Chondrocyte (in vitro differentiated cells): ENCODE data around the gene WSB1. TPM values are rescaled to one million over a fixed set of nuclear protein-coding genes. Genes with fewer than 3 reads are reported as not detected.

ENCODE experiments used
- DNase-seq: peaks from one replicate; pipeline ENCODE4 v3.0.0; 2021; ENCODE audit warnings: mixed read lengths, low spot score
- H3K27ac Mint-ChIP-seq: one replicate; pipeline ENCODE4 v1.8.0; 2021; ENCODE audit warnings: mild to moderate bottlenecking, moderate library complexity, mixed read lengths; ENCODE audit not compliant: unreplicated experiment
- H3K27me3 Mint-ChIP-seq: 2 replicates; pipeline ENCODE4 v1.8.0; 2021; ENCODE audit warnings: low read depth, mixed read lengths
- H3K36me3 Mint-ChIP-seq: 2 replicates; pipeline ENCODE4 v1.8.0; 2021; ENCODE audit warnings: low read depth, mixed read lengths
- H3K4me1 Mint-ChIP-seq: 2 replicates; pipeline ENCODE4 v1.8.0; 2021; ENCODE audit warnings: low read depth, mild to moderate bottlenecking, mixed read lengths
- H3K4me3 Mint-ChIP-seq: one replicate; pipeline ENCODE4 v1.8.0; 2021; ENCODE audit warnings: mild to moderate bottlenecking, moderate library complexity, mixed read lengths; ENCODE audit not compliant: unreplicated experiment
- H3K9me3 Mint-ChIP-seq: 2 replicates; pipeline ENCODE4 v1.8.0; 2021; ENCODE audit warnings: low read depth, mixed read lengths
- total RNA-seq: library from RNA; stranded (reverse); gene quantifications from 3 replicates; pipeline ENCODE4 v1.2.1, GENCODE V29; 2021
- TF ChIP-seq, protein P1 (sequence below): fragments of 200-600 bp; sonication (generic); IDR thresholded peaks from 2 replicates; pipeline ENCODE4 v1.5.0; 2021; ENCODE audit warnings: antibody characterized with exemption, mild to moderate bottlenecking, moderate library complexity

Gene WSB1
- total RNA-seq, 1 donor from 2014 or later = 218 TPM

DNA sequence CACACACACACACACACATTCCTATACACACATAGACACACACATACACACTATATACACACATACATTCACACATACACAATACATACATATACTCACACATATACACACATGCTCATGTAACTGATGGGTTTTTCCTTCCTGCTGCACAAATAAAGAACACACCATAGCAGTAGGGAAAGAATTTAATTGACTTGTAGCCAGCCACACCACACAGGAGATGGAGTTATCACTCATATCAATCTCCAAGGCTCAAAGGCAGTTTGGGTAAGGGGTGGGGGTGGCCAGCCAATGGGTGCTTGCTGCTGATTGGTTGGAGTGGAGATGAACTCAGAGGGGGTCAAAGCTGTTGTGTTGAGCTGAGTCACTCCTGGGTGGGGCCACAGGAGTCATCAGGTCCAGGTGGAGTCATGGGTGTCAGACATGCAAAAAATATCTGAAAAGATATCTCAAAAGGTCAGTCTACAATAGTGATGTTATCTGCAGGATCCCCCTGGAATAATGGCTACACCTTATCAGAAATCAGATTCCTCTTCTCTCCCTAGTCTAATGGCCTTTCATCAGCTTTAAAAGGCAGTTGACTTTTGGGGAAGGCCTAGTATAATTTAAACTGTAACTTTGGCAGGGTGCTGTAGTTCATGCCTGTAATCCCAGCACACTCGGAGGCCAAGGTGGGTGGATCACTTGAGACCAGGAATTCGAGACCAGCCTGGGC, 46.1 kb downstream of the WSB1 start:
- no peaks in the 10 kb centered on the region for H3K9me3 Mint-ChIP-seq
- no peak for DNase-seq
- peaks cover 10% of the 10 kb centered on the region for H3K4me1 Mint-ChIP-seq
- TF ChIP-seq, protein P1, sequence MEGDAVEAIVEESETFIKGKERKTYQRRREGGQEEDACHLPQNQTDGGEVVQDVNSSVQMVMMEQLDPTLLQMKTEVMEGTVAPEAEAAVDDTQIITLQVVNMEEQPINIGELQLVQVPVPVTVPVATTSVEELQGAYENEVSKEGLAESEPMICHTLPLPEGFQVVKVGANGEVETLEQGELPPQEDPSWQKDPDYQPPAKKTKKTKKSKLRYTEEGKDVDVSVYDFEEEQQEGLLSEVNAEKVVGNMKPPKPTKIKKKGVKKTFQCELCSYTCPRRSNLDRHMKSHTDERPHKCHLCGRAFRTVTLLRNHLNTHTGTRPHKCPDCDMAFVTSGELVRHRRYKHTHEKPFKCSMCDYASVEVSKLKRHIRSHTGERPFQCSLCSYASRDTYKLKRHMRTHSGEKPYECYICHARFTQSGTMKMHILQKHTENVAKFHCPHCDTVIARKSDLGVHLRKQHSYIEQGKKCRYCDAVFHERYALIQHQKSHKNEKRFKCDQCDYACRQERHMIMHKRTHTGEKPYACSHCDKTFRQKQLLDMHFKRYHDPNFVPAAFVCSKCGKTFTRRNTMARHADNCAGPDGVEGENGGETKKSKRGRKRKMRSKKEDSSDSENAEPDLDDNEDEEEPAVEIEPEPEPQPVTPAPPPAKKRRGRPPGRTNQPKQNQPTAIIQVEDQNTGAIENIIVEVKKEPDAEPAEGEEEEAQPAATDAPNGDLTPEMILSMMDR = no peak
- no peak overlapping the region for H3K4me3 Mint-ChIP-seq
- H3K27ac Mint-ChIP-seq = no peak overlapping the region
- no peaks in the 10 kb centered on the region for H3K27me3 Mint-ChIP-seq
- H3K36me3 Mint-ChIP-seq = no peaks in the 10 kb centered on the region

DNA sequence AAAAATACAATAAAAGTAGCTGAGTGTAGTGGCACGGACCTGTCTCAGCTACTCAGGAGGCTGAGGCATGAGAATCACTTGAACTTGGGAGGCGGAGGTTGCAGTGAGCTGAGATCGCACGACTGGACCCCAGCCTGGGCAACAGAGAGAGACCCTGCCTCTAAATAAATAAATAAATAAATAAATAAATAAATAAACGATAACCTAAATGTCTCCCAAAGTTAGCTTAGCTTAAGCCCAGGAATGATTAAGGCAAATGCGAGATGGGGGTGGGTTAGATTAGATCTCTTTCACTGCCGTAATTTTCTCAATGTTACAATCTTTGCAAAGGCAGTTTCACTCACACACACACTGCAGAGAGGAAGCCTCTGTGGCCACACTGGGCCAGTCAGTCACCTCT, 46.7 kb downstream of the WSB1 start:
- Mint-ChIP-seq H3K36me3 (no peaks in the 10 kb centered on the region), H3K27me3 (no peaks in the 10 kb centered on the region), H3K4me1 (peaks cover 10% of the 10 kb centered on the region), H3K4me3 (no peak overlapping the region), H3K27ac (no peak overlapping the region), H3K9me3 (no peaks in the 10 kb centered on the region)
- no peak for DNase-seq
- TF ChIP-seq, protein P1 = no peak

DNA sequence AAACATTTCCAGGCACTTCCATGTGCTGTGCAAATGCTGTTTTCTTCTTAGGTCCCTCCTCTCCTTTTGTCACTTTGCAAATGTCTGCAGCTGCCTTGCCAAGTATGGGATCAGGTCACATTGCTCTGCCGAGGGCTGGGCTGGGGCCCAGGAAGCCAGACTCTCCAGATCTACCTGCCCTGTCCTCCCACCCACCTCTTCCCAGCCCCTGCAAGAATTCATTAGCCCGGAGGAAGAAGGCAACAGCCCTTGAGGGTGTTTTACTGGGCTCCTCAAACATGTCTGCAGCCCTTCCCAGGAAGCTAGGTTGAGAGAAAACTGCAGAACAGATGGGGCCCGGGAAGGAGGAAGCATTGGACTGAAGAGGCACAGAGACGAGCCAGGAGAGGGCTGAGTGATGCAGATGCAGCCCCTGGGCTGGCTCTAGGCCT, 47.1 kb downstream of the WSB1 start:
- no peak overlapping the region for H3K4me3 Mint-ChIP-seq
- H3K4me1 Mint-ChIP-seq = peaks cover 10% of the 10 kb centered on the region
- H3K27me3 Mint-ChIP-seq = no peaks in the 10 kb centered on the region
- TF ChIP-seq, protein P1 = no peak
- no peak overlapping the region for H3K27ac Mint-ChIP-seq
- DNase-seq = no peak
- no peaks in the 10 kb centered on the region for H3K9me3 Mint-ChIP-seq
- H3K36me3 Mint-ChIP-seq = no peaks in the 10 kb centered on the region

DNA sequence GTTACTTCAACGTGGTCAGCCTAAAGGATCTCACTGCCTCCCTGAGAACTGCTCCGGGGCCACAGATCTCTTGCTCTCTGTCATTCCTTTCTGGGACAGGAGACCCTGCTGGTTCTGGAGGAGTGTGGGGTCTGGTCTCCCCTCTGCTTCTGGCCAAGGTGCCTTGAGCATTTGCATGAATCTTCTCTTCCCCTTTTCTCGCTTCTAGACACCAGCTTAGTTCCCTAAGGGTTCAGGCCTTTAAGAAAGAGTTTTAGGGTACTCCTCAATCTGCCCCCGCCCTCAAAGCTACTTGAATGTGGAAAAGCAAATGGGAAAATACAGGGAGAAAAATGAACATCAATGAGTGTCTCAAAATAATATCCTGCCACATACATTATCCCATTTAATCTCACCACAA, 48.1 kb downstream of the WSB1 start:
- Mint-ChIP-seq H3K9me3 (no peaks in the 10 kb centered on the region), H3K27ac (no peak overlapping the region), H3K4me3 (no peak overlapping the region), H3K27me3 (no peaks in the 10 kb centered on the region), H3K36me3 (no peaks in the 10 kb centered on the region), H3K4me1 (peaks cover 10% of the 10 kb centered on the region)
- TF ChIP-seq, protein P1 = no peak
- DNase-seq = no peak

DNA sequence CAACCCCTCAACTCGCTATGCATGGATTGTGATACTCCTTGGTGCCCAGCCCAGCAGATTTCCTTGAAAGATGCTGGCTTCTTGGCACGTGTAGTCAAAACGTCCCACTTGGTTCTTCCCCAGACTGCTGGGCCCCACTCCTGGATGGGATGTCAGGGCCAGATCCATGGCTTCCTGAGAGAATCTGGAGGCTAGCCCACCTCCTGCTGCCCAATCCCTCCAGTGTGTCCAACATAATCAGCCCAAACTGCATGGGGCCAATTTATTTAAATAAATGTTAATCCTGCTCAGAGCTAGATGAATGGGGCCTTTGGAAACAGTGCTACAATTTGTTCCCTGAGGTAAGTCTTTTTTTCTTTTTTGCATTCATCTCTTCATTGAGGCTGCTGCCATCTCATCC, 49.4 kb downstream of the WSB1 start:
- Mint-ChIP-seq H3K27me3 (no peaks in the 10 kb centered on the region), H3K27ac (no peak overlapping the region), H3K4me1 (peaks cover 11% of the 10 kb centered on the region), H3K4me3 (no peak overlapping the region), H3K9me3 (no peaks in the 10 kb centered on the region), H3K36me3 (no peaks in the 10 kb centered on the region)
- TF ChIP-seq, protein P1 = no peak
- DNase-seq = no peak
